Activated gamma-delta T cell treated with anti-CD3 and anti-CD28 coated beads, Interleukin-2, amount 50 U/mL, for 16 hours (primary cell): Measurements from ENCODE around the gene SDR39U1.

Experiments
- DNase-seq: peaks from one replicate; pipeline ENCODE4 v3.0.0-alpha.2; 2020; ENCODE audit warnings: low read depth

SDR39U1 gene

GRCh38 chr14:24428628-24429394, 13.8 kb downstream of the SDR39U1 start:
- DNase-seq, result no peak

- DNase-seq, result no peak
Measured at GRCh38 chr14:24427537-24428508, 14.8 kb downstream of the SDR39U1 start.

GRCh38 chr14:24426912-24427536, 15.6 kb downstream of the SDR39U1 start:
- DNase-seq, result no peak

GRCh38 chr14:24426150-24426911, 16.2 kb downstream of the SDR39U1 start:
- DNase-seq, result no peak

GRCh38 chr14:24425704-24426103, 16.9 kb downstream of the SDR39U1 start:
- no peak for DNase-seq

GRCh38 chr14:24422694-24423601, 19.6 kb downstream of the SDR39U1 start:
- no peak for DNase-seq

- no peak for DNase-seq
Measured at GRCh38 chr14:24422261-24422660, 20.3 kb downstream of the SDR39U1 start.

- DNase-seq, result no peak
Measured at GRCh38 chr14:24418492-24418873, 24.1 kb downstream of the SDR39U1 start.

- DNase-seq, result no peak
Measured at GRCh38 chr14:24417832-24418491, 24.6 kb downstream of the SDR39U1 start.

- no peak for DNase-seq
Measured at GRCh38 chr14:24416932-24417619, 25.5 kb downstream of the SDR39U1 start.

- no peak for DNase-seq
Measured at GRCh38 chr14:24416254-24416931, 26.2 kb downstream of the SDR39U1 start.

- DNase-seq, result no peak
Measured at GRCh38 chr14:24415421-24416253, 26.9 kb downstream of the SDR39U1 start.

GRCh38 chr14:24414732-24415420, 27.7 kb downstream of the SDR39U1 start:
- no peak for DNase-seq

- no peak for DNase-seq
Measured at GRCh38 chr14:24414077-24414476, 28.5 kb downstream of the SDR39U1 start.

GRCh38 chr14:24411443-24412389, 30.9 kb downstream of the SDR39U1 start:
- DNase-seq, result no peak

- DNase-seq, result no peak
Measured at GRCh38 chr14:24409956-24410355, 32.6 kb downstream of the SDR39U1 start.
